Activated CD4-positive, CD25-positive, alpha-beta regulatory T cell treated with anti-CD3 and anti-CD28 coated beads, Interleukin-2, amount 50 U/mL, for 72 hours (primary cell): ENCODE measurements around the gene SINHCAF.
A peak's percentile ranks its signal among the peaks of the same experiment; 100 is the strongest.

Experiments used
- DNase-seq: peaks from one replicate; pipeline ENCODE4 v3.0.0; 2021

The SINHCAF gene

DNA sequence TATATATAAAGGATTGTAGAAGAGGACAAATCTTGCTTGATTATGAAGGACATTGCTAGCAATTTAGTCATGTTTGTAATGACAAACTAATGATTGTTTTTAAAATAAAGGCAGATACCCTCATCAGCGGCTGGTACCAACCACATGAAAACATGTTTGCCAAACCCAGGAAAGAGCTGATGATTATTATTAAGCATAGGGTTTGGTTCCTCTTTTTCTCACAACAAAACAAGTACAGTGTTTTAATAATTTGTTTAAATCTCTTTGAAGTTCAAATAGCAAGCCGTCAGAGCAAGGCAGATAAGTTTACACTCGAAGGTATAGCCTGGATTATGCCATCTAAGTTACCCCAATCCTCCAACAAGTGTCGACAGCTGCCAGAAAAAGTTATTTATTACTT lies 5.3 kb upstream of the SINHCAF start:
- no peak for DNase-seq

DNA sequence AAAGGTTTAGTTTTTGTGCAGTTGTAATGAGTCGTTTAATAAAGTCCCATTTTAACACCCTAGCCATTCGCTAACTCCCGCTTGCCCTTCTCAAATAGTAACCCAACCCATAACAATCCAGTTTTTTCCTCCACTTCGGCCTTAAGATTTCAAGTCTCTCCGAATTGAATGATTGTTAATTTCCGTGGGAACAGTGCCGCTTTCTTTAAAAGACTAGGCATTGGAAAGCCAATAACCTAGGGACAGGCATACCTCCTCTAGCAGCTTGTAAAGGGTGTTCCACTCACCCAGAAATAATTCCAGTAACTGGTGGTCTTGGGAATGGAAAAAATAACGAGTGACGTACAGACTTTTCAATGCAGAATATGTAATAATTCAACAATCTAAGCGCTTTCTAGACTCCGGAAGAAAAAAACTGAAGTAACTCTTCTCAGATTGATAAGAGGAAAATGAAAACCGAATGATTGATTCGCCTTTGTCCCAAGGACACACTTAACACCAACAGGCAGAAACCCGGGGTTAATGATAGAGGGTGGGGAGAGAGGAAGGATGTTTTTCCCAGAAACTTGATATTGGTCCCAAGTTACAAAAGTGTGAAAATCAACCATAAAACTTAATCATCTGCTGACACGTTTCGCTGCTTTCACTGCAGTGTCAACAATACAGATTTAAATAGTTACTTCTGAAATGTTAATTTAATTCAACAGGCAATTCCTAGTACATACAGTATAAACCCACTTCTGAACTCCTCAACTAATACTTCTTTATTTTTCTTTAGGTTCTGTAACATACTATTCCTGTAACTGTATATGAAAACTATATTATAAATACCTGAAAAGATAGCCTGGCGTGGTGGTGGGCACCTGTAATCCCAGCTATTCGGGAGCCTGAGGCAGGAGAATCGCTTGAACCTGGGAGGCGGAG lies 1.0 kb upstream of the SINHCAF start:
- DNase-seq: no peak

DNA sequence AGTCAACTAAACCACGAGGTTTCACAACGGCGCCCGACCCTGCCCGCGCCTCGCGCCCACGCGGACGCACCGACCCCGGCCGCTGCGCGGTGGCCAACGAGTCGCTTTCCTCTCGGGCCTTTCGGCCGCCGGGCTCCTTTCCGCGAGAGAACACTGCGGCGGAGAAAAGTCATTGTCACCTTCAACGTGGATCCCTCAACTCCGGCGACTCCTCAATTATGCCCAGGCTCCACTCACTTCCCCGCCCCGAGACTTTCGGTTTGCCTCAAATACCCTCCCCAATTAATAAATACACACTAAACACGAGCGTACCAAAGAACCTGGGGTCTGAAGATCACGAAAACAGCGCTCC lies 450 bp downstream of the SINHCAF start:
- no peak for DNase-seq

DNA sequence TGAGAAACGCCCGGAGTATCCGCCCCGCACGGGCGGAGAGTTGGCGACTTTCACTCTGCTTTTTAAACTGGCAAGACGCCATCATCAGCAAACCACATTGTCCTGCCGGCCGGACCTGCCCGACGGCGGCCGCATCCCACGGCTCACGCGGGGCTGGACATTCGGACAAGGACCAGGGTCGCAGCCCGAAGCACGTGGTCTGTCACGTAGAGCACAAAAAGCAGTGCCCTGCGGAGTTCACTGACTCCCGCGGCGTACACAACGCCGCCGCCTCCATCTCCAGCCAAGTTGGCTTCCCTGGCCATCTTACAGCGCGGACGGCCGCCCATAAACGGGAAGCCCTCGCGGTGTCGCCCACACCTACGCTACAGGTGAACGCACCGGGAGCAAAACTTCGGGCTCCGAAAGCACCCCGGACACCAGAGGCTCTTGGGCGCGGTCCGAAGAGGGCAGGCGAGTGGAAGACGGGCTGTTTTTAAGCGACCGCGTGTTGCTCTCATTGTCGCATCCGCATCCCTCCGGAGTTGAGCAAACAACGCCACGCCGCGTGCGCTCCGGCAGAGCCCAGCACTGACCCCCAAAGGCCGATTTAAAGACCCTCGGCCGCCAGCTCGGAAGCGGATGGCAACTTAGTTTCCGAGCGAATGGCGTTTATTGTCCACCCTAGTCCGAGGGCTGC lies 966 bp downstream of the SINHCAF start:
- DNase-seq: peak; percentile 62

DNA sequence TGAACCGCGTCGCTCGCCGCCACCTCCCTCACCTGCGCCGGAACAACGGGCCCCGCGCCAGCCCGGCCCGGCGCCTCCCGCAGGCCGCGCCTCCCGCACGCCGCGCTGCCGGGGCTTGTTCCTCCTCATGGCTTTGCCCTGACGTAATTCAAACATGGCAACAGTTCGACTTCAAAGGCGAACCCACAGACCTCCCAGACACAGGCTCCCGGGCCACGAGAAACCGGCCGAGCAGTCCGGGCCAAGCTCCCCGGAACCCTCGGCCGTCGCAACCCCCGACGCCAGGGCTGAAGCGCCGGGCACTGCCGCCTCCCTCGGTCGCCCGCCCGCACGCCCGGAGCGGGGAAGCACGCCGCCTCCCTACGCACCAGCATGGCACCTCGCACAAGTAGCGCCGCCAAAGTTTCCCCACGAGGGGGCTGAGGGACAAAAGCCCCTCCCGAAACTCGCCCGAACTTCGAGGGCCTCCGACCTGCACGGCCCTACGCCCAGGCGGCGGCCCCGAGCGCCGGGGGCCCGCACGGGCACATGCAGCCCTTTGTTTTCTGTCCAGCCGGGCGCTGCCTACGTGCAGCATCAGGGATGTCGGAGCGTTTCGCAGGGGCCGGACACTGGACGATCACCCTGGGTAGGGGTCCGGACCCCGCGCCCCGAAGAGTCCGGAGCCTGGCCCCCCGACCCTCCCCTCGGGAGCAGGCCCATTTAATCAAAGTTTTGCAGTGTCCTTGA lies 1.7 kb downstream of the SINHCAF start:
- DNase-seq: no peak

DNA sequence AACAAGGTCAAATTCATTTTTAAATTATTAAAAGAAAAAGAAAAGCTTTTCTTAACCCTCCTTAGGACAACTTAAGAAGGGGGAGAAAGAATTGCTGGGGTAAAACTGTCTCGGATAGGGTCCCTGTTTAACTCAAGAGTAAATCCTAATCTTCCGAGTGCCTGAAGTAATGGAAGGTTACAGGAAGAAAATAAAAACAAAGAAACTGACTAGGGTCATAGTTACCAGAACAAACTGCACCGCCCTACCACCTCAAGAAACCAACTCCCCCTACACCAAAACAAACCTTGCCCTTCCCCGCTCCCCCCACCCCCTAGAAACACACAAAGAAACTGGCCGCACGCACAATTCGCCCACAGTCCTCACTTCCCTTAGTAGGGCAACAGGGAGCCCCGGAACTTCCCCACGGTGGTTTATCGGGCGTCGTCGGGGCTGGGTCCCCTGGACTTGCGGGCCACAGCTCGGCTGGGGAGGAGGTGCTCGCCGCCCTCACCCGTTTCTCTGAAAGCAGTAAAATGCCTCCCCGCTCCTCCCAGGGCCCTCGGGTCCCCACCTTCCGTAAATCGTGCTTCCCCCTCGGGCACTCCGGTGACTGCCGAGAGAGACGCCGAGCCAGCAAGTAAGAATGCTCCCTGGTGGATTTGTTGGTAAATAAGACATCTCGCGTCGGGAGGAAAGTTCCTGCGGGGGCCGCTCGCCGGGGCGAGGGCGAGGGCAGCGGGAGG lies 2.4 kb downstream of the SINHCAF start:
- peak; percentile 72 for DNase-seq

DNA sequence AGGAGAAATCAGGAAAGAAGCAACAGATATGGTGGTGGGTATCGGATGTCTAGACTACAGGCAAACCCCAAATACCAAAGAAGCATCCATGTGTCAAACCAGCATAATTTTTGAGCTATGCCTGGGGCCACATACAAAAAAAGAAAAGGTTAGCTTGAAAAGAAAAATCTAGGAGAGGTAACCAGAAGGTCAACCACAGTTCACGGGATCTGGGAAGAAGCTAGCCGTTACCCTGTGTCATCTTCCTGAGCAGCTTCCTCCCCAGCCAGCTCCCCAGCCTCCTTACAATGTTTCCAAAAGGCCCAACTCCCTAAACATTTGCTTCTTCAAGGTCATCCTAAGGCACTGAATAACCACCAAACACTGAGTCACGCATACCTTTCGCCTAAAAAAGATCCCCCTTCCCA lies 3.1 kb downstream of the SINHCAF start:
- DNase-seq: no peak

DNA sequence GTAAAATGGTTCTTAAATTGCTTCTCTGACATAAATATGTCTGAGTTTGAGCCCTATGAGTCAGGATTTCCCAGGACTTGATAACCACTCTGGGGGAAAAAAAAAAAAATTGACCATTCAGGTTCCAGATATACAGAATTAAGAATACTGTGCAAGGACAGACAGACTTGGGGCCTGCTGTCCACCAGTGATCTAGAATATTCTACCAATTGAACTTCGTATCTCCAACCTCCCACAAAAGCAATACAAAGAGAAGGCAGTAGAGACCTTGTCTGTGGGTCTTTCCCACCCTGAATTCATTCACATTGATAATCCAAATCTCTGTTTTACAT lies 4.1 kb downstream of the SINHCAF start:
- no peak for DNase-seq

DNA sequence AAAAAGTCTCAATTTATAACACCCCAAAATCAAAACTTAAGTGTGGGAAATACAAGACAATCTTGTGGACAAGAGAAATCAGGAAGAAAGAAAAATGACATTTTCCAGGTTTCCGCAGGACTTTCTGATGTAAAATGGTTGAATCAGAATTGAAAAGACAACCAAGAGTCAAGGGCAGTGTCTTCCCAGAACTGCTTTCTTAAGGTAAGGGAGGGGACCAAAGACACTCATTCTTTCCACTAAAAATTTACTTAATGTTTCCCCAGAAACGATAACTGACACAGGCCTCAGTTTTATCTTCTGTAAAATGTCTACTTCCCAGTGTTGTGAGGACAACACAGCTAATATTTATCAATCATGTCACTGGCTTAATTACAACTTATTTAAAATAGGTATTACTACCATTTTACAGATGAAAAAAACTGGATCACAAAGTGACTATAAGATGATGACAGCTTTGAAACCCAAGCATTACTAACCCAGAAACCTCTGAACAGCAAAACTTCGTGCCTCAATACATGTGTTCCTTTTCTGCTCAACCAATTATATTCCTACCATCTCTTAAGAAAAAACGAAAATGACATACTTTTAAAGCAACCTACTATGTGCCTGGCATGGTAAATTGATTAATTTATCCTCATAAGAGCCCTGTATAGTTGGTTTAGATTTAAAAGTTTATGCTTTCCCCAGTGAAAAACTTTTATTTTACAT lies 4.6 kb downstream of the SINHCAF start:
- DNase-seq: no peak

DNA sequence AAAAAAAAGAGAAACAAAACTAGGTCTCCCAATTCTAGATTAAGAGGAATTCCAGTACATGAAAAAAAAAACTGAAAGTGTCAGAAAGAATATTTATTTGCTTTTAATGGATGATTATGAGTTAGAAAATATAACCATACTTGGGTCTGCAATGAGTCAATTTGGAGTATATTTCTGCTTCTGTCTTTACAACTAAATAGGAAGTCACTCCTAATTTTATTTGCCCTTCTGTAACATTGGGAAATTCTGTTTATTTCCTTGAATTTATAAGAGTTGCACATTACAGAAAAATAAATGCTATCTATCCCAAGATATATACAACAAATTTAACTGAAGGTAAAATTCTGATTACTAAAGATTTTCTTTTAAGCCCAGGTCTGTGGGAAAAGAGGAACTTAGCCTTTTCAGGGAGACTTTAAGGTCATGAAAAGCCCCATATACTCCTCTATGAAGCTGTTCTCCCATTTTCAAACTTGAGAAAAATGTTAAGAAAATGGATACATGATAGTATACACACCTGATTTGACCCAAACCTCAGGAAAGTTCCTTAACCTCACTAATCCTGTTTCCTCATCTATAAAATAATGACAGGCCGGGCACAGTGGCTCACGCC lies 7.2 kb downstream of the SINHCAF start:
- DNase-seq: no peak

DNA sequence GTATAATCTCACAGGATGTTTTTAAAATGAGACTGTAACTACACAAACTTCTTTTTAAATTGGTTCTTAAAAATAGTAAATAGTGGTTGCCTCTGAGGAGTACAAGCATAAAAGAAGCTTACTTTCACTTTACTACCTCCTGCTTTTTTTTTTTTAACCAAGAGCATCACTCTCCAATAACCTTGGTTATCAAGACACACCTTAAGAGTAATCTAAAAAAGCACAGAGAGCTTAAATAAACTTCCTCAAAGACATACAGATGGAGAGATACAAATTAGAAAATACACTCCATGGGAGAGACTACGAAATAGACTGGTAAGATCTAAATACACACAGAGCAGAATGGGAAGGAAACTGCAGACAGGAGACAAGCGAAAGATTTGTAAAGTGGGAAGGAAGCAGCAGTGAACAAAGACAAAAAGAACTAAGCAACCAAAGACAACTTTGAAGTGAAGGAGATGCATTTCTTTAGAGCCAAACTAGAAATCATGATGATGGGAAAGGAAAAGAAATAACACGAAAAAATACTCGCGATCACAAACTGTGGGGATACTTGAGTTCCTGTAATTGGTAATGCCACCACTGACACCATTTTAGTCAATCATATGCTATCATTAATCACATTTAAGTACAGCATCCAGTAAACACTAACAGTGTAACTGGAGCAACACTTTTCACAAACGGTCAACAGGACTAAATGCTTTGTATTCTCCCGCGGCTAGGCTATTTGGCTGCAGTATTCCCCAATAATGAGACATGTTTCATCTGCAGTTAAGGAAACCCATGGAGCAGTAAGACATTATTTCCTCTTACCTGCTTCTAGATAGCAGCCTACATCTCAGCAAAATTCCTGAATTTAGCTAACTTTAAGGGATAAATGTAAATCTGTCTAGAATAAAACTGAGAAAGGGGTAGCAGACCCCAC lies 8.2 kb downstream of the SINHCAF start:
- no peak for DNase-seq

DNA sequence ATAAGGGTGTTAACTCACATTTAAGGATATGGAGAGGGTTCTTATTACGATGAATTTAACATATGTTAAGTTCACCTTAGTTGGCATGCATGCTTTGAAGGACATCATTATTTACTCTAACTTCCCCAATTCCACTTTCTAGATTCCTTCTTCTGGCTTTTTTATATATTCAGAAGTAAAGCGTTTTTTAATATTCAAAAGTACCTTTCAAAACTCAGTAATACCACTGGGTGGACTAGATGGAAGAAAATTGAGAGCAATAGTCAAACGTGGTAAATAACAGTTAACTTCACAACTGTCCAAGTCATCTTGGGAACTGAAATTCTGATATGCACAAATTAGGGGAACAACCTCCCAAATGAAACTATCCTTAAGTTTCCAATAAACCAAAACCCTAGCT lies 9.1 kb downstream of the SINHCAF start:
- DNase-seq: no peak

DNA sequence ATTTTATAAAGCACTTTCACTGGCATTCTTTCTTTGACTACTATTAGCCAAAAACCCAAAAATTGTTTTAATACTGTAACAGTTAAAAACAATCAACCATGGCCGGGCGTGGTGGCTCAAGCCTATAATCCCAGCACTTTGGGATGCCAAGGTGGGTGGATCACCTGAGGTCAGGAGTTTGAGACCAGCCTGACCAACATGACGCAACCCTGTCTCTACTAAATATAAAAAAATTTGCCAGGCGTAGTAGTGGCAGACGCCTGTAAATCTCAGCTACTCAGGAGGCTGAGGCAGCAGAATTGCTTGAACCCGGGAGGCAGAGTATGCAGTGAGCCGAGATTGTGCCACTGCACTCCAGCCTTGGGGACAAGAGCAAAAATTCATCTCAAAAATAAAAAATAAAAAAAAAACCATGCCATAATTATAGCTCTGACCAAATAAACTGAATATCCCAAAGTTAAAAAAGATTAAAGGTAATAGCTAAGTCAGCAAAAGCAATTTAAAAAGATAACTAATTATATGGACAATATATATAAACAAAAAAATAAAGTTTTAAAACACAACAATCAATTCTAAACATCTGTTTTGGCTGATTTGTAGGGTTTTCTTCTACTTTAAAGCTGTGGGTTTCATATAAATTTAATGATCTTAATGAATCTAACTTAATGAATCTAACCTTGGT lies 10.0 kb downstream of the SINHCAF start:
- DNase-seq: no peak

DNA sequence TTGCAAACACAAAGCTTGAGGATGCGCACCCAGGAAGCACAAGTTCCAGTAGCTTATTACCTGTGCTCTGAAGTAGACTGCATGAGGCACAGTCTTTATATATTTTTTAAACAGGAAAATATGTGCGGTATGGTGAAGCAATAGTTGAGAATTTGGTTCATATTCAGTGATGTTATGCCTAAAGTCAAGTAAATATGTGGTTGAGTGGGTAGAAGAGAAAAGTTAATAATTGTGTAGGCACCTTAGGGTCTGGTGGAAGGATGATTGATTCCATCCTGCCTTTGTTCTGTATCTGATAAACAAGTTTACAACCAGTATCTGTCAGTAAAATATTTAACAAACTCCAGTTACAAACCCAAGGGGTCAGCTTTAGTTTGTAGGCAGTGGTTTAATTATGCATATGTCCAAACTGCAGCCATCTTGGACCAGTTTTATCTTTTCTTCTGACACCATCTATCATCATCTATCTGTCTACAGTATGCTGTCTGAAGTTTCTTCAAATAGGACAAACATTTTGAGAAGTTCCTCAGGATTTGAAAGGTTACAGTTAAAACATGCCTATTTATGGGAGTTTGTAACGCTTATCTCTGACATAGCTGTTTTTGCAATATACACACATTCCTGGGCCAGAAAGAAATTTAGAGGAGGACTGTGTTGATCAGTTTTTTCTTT lies 10.8 kb downstream of the SINHCAF start:
- DNase-seq: no peak

DNA sequence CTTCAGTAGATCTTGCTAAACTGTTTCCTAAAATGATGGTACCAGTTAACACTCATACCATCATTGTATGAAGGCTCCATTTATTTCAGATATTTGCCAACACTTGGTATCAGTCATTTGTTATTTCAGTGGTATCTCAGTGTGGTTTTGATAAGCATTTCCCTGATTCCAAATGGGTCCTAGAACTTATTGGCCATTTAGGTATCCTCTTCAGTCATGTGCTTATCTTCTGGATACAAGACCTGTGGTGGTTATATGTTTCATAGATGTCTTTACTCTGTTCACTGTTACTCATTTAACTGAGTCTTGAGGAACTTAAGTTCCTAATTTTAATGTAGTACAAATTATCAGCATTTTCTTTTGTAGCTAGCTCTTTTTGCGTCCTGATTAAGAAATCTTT lies 13.5 kb downstream of the SINHCAF start:
- no peak for DNase-seq

DNA sequence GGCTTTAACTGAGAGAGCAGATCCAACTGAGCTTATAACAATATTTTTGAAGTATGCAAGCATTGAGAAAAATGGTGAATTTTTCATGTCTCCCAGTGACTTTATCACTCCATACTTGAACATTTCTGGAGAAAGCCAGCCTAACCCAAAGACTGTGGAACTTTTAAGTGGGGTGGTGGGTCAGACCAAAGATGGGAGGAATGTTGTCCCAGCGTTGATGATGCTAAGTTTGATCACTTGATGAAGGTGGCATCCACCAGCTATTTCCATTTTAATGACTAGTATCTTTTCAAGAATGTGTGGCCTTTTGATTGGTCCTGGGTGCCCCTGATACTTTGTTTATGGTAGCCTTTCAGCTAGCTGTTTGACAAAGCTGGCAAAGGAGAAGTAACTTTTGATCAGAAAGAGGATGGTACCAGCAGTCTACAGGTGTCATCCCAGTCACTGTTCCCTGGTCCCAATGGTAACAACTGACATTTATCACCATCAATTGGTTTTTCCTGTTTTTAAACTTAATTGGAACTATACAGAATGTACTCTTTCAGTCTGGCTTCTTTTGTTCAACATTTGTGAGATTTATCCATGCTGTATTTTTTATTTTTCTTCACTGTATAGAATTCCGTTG lies 14.2 kb downstream of the SINHCAF start:
- DNase-seq: no peak

DNA sequence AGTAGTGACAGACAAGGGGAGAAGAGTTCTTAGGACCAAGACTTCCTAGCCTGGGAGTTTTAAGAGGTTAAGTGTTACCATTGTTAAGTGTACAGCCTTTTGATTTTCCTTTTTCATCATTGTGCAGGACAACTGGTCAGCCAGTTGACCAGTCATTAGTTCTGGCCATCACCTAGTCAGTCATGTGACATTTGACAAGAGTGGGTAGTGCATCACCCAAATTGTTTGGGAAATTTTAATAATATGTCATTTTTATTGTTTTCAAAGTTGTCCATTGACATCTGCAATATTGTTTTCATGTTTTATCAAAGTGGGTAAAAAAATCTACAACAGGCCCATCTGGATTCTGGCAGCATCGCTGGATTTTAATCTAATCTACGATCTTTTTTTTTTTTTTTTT lies 15.5 kb downstream of the SINHCAF start:
- DNase-seq: no peak

DNA sequence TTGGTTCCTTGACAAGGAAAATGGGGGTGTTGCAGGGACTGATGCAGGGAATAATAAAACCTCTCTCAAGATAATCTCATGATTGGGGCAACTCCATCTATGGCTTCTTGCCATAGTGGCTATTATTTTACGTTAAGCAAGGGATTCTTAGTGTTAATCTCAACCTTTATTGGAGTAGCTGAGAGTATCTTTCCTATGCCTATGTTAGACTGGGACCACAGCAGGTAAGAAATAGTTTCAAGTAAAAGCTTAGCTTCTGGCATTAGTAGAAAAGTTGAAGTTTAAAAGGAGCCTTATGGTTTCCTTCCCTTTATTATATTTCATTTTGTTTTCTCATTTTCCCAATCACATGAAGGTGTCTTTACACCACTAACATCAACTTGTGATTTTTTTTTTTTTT lies 16.7 kb downstream of the SINHCAF start:
- DNase-seq: no peak

DNA sequence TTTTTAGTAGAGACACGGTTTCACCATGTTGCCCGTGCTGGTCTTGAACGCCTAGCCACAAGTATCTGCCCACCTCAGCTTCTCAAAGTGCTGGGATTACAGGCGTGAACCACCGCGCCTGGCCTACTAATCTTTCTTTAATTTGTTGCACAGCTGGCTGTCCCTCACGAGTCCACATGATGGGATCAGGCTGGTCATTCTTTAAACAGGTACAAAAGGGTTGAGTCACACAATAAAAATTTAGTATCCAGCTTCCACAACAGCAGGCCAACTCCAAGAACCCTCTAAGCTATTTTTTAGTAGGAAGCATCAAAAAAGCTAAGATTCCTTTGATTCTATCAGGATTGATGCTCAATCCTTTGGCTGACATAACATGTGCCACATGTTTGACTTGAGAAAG lies 17.8 kb downstream of the SINHCAF start:
- DNase-seq: no peak
